HCT116 (cell line): ENCODE data around the gene CYP46A1. TPM values are rescaled to one million over a fixed set of nuclear protein-coding genes. Genes with fewer than 3 reads are reported as not detected.

Experiments used
- ATAC-seq: fragments of 200-7000 bp; cut with Tn5 transposase; 2 replicates; pipeline ENCODE4 v1.9.1; 2020; ENCODE audit warnings: mild to moderate bottlenecking, moderate library complexity
- BruUV-seq: library from RNA; stranded (reverse); fragments of 400-500 nt; replicated peaks from 2 replicates; lab custom pipeline; 2021; lab: Mats Ljungman, UMichigan
- CTCF ChIA-PET: fragments of 300-600 bp; sonication (Branson Sonifier 250); formaldehyde crosslinking; loops from one replicate; lab custom pipeline; 2021; ENCODE audit warnings: antibody characterized with exemption; lab: Charles Lee
- POLR2A ChIA-PET: fragments of 300-600, 350-600 bp; sonication (Branson Sonifier 250); formaldehyde crosslinking; loops from one replicate; lab custom pipeline; 2021; ENCODE audit warnings: antibody characterized with exemption; lab: Charles Lee
- RAD21 ChIA-PET, 2 experiments: fragments of 300-600 bp; sonication (Branson Sonifier 250); formaldehyde crosslinking; loops; one replicate each; lab custom pipeline; 2023; ENCODE audit warnings: low total read pairs in 2 of 2; ENCODE audit not compliant: uncharacterized antibody in 2 of 2, unreplicated experiment in 2 of 2, low non-redundant PET in 1 of 2; lab: Charles Lee
- DNase-seq: peaks from one replicate; pipeline ENCODE4 v3.0.0-alpha.2; 2010; ENCODE audit warnings: low read depth, low spot score
- H2AFZ ChIP-seq: fragments of 200-600 bp; shearing (Covaris generic), sonication (generic); 2 replicates; pipeline ENCODE4 v1.6.1; 2017; ENCODE audit warnings: low read depth, mixed run types, mixed read lengths, antibody characterized with exemption, low read length; ENCODE audit not compliant: poor library complexity, severe bottlenecking
- H3K27ac ChIP-seq: 2 replicates; pipeline ENCODE4 v1.5.1; 2012; ENCODE audit warnings: low read depth, low read length
- H3K27me3 ChIP-seq: fragments of 200-600 bp; sonication (generic); 2 replicates; pipeline ENCODE4 v1.6.1; 2016; ENCODE audit warnings: mixed run types, low read length, mixed read lengths; ENCODE audit not compliant: insufficient read depth
- H3K36me3 ChIP-seq, 2 experiments: fragments of 200-500 bp in 1 of 2; fragments of 200-600 bp in 1 of 2; sonication (Bioruptor generic) in 1 of 2; sonication (generic) in 1 of 2; 2 replicates each; pipeline versions ENCODE4 v1.5.1 to v1.6.1; 2014 to 2016; ENCODE audit warnings: low read length in 2 of 2, inconsistent platforms in 1 of 2, mixed read lengths in 1 of 2, mixed run types in 1 of 2; ENCODE audit not compliant: insufficient read depth in 2 of 2, control insufficient read depth in 1 of 2
- H3K4me1 ChIP-seq, 2 experiments: fragments of 200-600 bp in 1 of 2; sonication (generic) in 1 of 2; 2 replicates each; pipeline versions ENCODE4 v1.5.1 to v1.6.1; 2012 to 2017; ENCODE audit warnings: low read length in 2 of 2, inconsistent platforms in 1 of 2, mild to moderate bottlenecking in 1 of 2, mixed read lengths in 1 of 2, mixed run types in 1 of 2, moderate library complexity in 1 of 2; ENCODE audit not compliant: insufficient read depth in 2 of 2, control insufficient read depth in 1 of 2
- H3K4me2 ChIP-seq: fragments of 200-600 bp; sonication (generic); 2 replicates; pipeline ENCODE4 v1.6.1; 2017; ENCODE audit warnings: mixed run types, low read length, mixed read lengths
- H3K4me3 ChIP-seq, 2 experiments: fragments of 200-600 bp in 1 of 2; sonication (generic) in 1 of 2; replicated peaks in 1 of 2; 2 replicates each; pipeline ENCODE4 v1.5.1; 2011 to 2016; ENCODE audit warnings: low read length in 2 of 2, control low read depth in 1 of 2, low read depth in 1 of 2, mild to moderate bottlenecking in 1 of 2, mixed read lengths in 1 of 2, mixed run types in 1 of 2
- H3K79me2 ChIP-seq: fragments of 200-600 bp; sonication (generic); 2 replicates; pipeline ENCODE4 v1.6.1; 2017; ENCODE audit warnings: mild to moderate bottlenecking, mixed run types, low read length, moderate library complexity, mixed read lengths; ENCODE audit not compliant: insufficient read depth
- H3K9ac ChIP-seq: fragments of 200-600 bp; sonication (generic); 2 replicates; pipeline ENCODE4 v1.6.1; 2016; ENCODE audit warnings: low read length, mixed read lengths
- H3K9me2 ChIP-seq: fragments of 200-600 bp; sonication (generic), shearing (Covaris generic); 2 replicates; pipeline ENCODE4 v1.6.1; 2017; ENCODE audit warnings: mixed run types, mild to moderate bottlenecking, moderate library complexity; ENCODE audit not compliant: insufficient read depth
- H3K9me3 ChIP-seq, 2 experiments: fragments of 200-500 bp in 1 of 2; fragments of 200-600 bp in 1 of 2; sonication (Bioruptor generic) in 1 of 2; sonication (generic) in 1 of 2; 2 replicates each; pipeline ENCODE4 v1.6.1; 2014 to 2017; ENCODE audit warnings: low read length in 2 of 2, mixed read lengths in 2 of 2, inconsistent platforms in 1 of 2, low read depth in 1 of 2, mild to moderate bottlenecking in 1 of 2, mixed run types in 1 of 2, moderate library complexity in 1 of 2; ENCODE audit not compliant: control insufficient read depth in 1 of 2, insufficient read depth in 1 of 2
- H4K20me1 ChIP-seq: fragments of 200-600 bp; sonication (generic), shearing (Covaris generic); 2 replicates; pipeline ENCODE4 v1.6.1; 2017; ENCODE audit warnings: mixed run types, mild to moderate bottlenecking, moderate library complexity; ENCODE audit not compliant: insufficient read depth
- CEBPB ChIP-seq: IDR thresholded peaks from 2 replicates; pipeline ENCODE4 v1.6.1; 2012; ENCODE audit warnings: low read depth
- EGR1 ChIP-seq: IDR thresholded peaks from 2 replicates; pipeline ENCODE4 v1.6.1; 2012; ENCODE audit warnings: low read depth
- EZH2 ChIP-seq: fragments of 200-600 bp; sonication (generic); IDR thresholded peaks from 2 replicates; pipeline ENCODE4 v1.6.1; 2017; ENCODE audit warnings: antibody characterized with exemption, mixed run types
- POLR2A ChIP-seq: IDR thresholded peaks from 2 replicates; pipeline ENCODE4 v1.7.0; 2011; ENCODE audit warnings: borderline replicate concordance; ENCODE audit not compliant: insufficient read depth, insufficient read length; ENCODE audit errors: extremely low read depth
- SIN3A ChIP-seq: IDR thresholded peaks from 2 replicates; pipeline ENCODE4 v1.6.1; 2012; ENCODE audit warnings: low read depth
- TCF7L2 ChIP-seq: IDR thresholded peaks from 2 replicates; pipeline ENCODE4 v1.7.0; 2011; ENCODE audit warnings: borderline replicate concordance, inconsistent platforms; ENCODE audit not compliant: insufficient read depth, insufficient read length; ENCODE audit errors: extremely low read depth
- ZNF274 ChIP-seq: fragments of 200-500 bp; sonication (Bioruptor generic); IDR thresholded peaks from 2 replicates; pipeline ENCODE4 v1.6.1; 2014; ENCODE audit warnings: mild to moderate bottlenecking, low read depth, low read length, inconsistent platforms
- intact Hi-C: fragments of 100-400 bp; cut with micrococcal nuclease; formaldehyde crosslinking; loops from 2 replicates; pipeline ENCODE4 v1.10.0; 2022
- total RNA-seq: library from RNA; stranded (reverse); gene quantifications from one replicate; pipeline ENCODE4 v1.2.1, GENCODE V29; 2021; ENCODE audit not compliant: unreplicated experiment
- TF ChIP-seq, protein P1 (sequence below), 3 experiments: fragments of 200-600 bp in 1 of 3; sonication (generic) in 1 of 3; IDR thresholded peaks in 2 of 3; conservative IDR thresholded peaks in 1 of 3; 2 replicates each; pipeline ENCODE4 v1.5.1; 2012 to 2017; ENCODE audit warnings: low read depth in 2 of 3, low read length in 2 of 3, antibody characterized with exemption in 1 of 3, borderline replicate concordance in 1 of 3, control low read depth in 1 of 3, mild to moderate bottlenecking in 1 of 3, mixed read lengths in 1 of 3, mixed run types in 1 of 3, moderate library complexity in 1 of 3; ENCODE audit not compliant: insufficient read depth in 1 of 3
- TF ChIP-seq, protein P2 (sequence below): IDR thresholded peaks from 2 replicates; pipeline ENCODE4 v1.6.1; 2011; ENCODE audit warnings: mild to moderate bottlenecking, low read length, moderate library complexity; ENCODE audit not compliant: insufficient replicate concordance; ENCODE audit errors: extremely low read depth

Gene CYP46A1
- total RNA-seq, 1 experiment from 2014 or later: 0.76 TPM

DNA sequence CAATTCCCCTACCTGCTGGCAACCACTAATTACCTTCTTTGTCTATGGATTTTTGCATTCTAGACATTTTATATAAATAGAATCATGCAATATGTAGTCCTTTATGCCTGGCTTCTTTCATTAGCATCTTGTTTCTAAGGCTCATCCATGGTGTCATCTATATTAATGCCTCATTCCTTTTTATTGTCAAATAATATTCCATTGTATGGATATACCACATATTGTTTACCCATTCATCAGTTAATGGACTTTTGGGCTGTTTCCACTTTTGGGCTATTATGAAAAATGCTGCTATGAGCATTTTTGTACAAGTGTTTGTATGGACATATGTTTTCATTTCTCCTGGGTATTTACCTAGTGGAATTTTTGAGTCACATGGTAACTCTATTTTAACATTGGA lies 18.0 kb downstream of the CYP46A1 start:
- Histone ChIP-seq H3K4me3 (no peak overlapping the region), H3K79me2 (no peaks in the 10 kb centered on the region), H3K36me3 (no peaks in the 10 kb centered on the region), H4K20me1 (no peaks in the 10 kb centered on the region), H3K9me2 (no peaks in the 10 kb centered on the region), H3K4me2 (no peak overlapping the region), H3K9me3 (peaks cover 11 to 12% of the 10 kb centered on the region in 2 experiments; a peak in 2 of 4 replicates), H3K27ac (no peak overlapping the region), H3K9ac (no peak overlapping the region), H2AFZ (no peak overlapping the region), H3K27me3 (no peaks in the 10 kb centered on the region), H3K4me1 (no peaks in the 10 kb centered on the region)
- DNase-seq: no peak
- BruUV-seq: no TSS peak
- ATAC-seq: no peak
- intact Hi-C loops: no loop called here
- RAD21 ChIA-PET: no interaction called here
- TF ChIP-seq EZH2 (no peak), POLR2A (no peak), CEBPB (no peak), ZNF274 (no peak), EGR1 (no peak), TCF7L2 (no peak), SIN3A (no peak)
- TF ChIP-seq, protein P1, sequence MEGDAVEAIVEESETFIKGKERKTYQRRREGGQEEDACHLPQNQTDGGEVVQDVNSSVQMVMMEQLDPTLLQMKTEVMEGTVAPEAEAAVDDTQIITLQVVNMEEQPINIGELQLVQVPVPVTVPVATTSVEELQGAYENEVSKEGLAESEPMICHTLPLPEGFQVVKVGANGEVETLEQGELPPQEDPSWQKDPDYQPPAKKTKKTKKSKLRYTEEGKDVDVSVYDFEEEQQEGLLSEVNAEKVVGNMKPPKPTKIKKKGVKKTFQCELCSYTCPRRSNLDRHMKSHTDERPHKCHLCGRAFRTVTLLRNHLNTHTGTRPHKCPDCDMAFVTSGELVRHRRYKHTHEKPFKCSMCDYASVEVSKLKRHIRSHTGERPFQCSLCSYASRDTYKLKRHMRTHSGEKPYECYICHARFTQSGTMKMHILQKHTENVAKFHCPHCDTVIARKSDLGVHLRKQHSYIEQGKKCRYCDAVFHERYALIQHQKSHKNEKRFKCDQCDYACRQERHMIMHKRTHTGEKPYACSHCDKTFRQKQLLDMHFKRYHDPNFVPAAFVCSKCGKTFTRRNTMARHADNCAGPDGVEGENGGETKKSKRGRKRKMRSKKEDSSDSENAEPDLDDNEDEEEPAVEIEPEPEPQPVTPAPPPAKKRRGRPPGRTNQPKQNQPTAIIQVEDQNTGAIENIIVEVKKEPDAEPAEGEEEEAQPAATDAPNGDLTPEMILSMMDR (IDR thresholded peaks at IDR 0.05 in 2 of 3, conservative IDR thresholded peaks at IDR 0.05 in 1 of 3; ENCODE audit: borderline replicate concordance in 1 of 3, insufficient read depth in 1 of 3, low read depth in 2 of 3, low read length in 2 of 3): no peak
- TF ChIP-seq, protein P2, sequence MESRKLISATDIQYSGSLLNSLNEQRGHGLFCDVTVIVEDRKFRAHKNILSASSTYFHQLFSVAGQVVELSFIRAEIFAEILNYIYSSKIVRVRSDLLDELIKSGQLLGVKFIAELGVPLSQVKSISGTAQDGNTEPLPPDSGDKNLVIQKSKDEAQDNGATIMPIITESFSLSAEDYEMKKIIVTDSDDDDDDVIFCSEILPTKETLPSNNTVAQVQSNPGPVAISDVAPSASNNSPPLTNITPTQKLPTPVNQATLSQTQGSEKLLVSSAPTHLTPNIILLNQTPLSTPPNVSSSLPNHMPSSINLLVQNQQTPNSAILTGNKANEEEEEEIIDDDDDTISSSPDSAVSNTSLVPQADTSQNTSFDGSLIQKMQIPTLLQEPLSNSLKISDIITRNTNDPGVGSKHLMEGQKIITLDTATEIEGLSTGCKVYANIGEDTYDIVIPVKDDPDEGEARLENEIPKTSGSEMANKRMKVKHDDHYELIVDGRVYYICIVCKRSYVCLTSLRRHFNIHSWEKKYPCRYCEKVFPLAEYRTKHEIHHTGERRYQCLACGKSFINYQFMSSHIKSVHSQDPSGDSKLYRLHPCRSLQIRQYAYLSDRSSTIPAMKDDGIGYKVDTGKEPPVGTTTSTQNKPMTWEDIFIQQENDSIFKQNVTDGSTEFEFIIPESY: no peak
- CTCF ChIA-PET: no interaction called here
- POLR2A ChIA-PET: no interaction called here
